Uterus (tissue), 2 donors: ENCODE results near the gene SLC39A10.

Experiments
- CTCF ChIP-seq, 4 experiments: fragments of 200-600 bp in 2 of 4; fragments of 450-650 bp in 2 of 4; sonication (generic) in 2 of 4; IDR thresholded peaks; one replicate each; pipeline ENCODE4 v1.5.1; 2016 to 2019; ENCODE audit warnings: antibody characterized with exemption in 4 of 4, mild to moderate bottlenecking in 2 of 4, moderate library complexity in 1 of 4
- POLR2A ChIP-seq, 2 donors: fragments of 450-650 bp; IDR thresholded peaks; one replicate each; pipeline ENCODE4 v1.6.1; 2016; ENCODE audit warnings: antibody characterized with exemption in 2 of 2, mild to moderate bottlenecking in 1 of 2, moderate library complexity in 1 of 2

DNA sequence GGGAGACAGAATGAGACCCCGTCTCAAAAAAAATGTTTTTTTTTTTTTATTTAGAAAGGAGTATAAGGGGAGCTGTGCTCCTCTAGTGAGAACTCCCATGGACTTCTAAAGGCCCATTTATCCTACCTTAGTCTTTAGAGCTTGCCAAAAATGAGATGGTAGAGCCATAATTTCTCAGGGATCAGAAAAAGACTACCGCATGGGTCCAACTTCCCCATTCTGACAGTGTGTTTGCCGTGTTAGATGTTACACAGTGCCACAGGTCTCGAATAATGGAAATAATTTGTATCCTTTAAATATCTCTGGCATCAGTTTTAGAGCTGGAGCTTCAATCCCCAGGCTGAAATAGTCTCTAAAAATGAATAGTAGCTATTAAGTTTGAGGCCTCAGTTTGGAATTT, 6.0 kb upstream of the SLC39A10 start:
- TF ChIP-seq POLR2A (IDR thresholded peaks at IDR 0.05) (no peak), CTCF (IDR thresholded peaks at IDR 0.05) (no peak)
